Bone marrow (tissue), 2 donors: ENCODE results near the gene RNF157.
A peak's percentile ranks its signal among the peaks of the same experiment; 100 is the strongest.
"Not testable (repeated sequence)": the region's sequence is repeated elsewhere in the genome, so short reads cannot be mapped to it uniquely, and the experiment has no call there.

Experiments
- DNase-seq, 2 donors: peaks; one replicate each; lab custom pipeline; 2025; lab: John Stamatoyannopoulos, UW

Gene RNF157

DNA sequence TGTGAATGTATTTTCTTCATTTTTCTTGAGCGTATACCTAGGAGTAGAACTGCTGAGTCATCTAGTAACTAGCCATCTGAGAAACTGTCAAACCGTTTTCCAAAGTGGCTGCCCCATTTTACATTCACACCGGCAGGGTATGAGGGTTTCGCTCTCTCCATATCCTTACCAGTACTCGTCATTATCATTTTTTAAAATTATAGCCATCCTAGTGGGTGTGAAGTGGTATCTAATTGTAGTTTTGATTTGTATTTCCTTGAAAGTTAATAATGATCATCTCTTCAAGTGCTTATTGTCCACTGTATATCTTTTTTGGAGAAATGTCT lies 6.0 kb downstream of the RNF157 start:
- DNase-seq = no peak

DNA sequence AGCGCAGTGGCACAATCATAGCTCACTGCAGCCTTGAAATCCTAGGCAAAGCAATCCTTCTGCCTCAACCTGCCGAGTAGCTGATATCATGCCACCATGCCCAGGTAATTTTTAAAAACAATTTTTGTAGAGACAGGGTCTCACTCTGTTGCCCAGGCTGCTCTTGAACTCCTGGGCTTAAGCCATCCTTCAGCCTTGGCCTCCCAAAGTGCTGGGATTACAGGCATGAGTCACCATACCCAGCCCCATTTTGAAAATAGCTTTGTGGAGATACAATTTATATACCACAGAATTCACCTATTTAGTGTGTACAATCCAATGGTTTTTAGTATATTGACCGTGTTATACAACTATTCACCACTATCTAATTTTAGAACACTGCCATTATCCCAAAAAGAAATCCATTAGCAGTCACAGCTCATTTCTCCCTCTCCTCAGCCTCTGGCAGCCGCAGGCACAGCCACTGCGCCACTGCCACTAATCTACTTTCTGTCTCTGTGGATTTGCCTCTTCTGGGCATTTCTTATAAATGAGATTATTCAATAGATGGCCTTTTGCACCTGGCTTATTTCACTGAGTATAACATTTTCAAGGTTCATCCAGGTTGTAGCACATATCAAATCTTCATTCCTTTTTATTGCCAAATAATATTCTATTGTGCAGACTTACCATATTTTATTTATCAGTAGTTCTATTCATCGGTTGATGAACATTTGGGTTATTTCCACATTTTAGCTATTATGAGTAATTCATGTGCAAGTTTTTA lies 6.5 kb downstream of the RNF157 start:
- no peak for DNase-seq

DNA sequence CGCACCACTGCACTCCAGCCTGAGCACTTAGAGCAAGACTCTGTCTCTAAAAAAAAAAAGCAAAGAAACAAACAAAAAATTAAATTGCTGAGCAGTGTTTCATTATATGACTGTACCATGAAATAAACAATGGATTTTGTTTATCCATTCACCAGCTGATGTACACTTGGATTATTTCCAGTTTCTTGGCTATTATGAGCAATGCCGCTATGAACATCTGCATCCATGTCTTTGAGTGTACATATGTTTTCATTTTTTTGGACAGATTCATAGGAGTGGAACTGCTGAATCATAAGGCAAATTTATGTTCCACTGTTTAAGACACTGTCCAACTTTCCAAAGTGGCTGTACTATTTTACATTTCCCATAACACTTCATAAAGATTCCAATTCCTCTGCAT lies 8.0 kb downstream of the RNF157 start:
- no peak for DNase-seq

DNA sequence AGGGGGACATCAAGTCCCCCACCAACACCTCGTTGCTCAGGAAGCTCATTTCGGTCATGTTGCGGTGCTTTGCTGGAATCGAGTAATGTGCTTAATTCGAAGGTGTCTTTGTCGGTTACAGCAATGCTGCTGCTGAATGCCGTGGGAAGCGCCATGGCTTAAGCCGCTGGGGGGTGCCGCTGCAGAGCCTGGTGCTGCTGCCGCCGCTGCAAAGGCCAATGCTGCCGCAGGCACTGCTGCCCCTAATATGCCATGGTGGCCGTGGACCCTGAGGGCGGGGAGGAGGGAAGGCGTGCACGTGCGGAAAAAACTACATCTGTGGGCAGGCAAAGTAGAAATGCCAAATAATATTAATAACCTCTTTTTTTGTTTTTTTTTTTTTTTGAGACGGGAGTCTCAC lies 13.5 kb downstream of the RNF157 start:
- not testable (repeated sequence) for DNase-seq

DNA sequence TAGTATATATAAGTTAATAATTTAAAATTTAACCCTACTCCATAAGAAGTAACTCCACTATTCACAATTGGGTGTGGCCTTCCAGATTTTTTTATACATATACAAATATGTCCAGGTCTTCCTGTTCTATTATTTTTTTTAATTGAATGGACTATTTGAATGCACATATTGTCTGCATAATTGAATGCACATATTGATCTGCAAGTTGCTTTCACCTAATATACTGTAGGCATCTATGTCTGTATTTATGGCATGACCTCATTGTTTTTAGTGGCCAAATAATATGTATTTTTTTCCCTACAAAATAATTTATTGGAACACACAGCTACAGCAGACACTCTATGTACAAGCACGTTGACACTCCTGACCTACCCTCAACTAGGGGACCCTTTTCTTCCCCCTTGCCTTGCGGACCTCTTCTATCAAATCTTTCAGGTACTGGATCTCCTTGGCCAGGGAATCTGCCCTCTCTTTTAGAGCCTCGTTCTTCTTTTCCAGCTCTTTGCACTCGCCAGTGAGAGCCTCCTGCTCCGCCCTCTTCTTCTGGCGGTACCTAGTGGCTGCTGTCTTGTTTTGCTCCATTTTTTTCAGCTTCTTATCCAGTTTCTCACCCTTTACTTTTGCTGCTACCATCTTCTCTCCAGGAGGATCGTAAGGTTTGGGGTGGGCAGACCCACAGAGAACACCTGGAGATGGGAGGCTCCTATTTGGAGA lies 14.8 kb downstream of the RNF157 start:
- not testable (repeated sequence) for DNase-seq

DNA sequence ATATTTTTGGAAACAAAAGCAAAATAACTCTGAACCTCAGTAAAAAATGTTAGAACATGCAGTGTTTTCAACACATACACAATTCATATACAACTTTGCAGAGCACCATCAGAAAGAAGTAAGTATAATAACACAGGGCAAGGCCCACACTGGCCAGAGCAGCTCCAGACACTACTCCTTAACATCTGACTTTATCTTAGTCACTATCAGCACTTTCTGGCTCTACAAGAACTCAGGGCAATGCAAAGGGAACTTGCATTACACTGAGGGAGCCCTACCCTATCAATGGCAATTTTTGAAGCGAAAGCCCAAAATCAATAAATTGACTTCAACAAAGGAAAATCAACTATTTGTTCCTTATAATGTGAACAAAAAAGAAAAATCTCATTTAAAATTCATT lies 16.5 kb downstream of the RNF157 start:
- DNase-seq = no peak

DNA sequence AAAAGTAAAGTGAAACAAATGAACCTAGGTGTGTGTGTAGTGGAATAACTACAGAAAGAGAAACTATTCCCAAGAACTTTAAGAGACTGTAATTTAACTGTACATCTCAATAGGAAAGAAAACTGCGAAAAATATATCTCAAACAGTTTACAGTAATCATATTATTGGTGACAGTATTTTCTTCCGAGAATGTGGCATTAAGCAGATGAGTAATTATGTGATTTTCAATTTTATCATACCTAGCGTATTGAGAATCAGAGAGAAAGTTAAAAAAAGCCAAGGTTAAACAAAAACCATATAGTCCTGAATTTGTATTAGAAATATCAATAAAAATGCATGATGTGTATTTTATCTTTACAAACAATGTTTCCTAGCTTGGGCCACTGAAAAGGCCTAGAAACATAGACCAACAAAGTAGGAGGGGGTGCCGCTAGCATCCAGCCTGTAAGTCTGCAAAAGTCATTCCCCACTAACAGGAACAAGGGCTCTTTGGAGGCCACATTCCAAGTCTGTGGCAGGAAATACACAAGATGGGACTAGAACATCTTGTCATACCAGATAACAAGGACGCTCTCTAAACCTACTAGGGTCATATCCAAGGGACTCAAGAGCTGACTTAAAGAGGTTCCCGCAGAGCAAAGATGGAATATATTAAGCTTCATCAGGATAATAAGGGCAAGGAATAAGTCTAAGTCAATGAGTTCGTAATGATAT lies 20.5 kb downstream of the RNF157 start:
- DNase-seq = no peak

DNA sequence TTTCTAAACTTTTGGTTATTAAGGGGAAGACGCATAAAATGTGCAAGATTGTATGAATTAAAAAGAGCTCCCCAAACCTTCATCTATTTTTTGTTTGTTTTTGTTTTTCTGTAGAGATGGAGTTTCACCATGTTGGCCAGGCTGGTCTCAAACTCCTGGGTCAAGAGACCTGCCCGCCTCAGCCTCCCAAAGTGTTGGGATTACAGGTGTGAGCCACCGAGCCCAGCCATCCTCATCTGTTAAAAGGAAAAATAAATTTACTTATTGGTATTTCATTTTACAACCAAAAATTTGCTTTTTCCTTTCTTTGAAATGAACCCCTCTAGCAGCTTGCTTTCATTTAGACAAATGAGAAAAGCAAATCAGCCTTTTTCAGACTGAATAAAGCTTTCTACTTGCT lies 23.2 kb downstream of the RNF157 start:
- no peak for DNase-seq

DNA sequence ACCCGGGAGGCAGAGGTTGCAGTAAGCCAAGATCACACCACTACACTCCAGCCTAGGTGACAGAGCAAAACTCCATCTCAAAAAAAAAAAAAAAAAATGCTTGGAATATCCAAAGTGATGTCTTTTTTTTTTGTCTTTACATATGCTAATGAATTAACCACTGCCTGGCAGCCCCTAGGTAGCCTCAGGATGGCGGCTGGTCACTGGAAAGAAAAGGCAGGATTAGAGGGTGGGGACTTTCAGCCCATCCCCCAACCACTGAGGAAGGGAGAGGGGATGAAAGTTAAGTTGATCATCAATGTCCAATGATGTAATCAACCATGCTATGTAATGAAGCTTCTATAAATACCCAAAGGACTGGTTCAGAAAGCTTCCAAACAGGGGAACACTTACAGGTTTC lies 26.8 kb downstream of the RNF157 start:
- DNase-seq = no peak

DNA sequence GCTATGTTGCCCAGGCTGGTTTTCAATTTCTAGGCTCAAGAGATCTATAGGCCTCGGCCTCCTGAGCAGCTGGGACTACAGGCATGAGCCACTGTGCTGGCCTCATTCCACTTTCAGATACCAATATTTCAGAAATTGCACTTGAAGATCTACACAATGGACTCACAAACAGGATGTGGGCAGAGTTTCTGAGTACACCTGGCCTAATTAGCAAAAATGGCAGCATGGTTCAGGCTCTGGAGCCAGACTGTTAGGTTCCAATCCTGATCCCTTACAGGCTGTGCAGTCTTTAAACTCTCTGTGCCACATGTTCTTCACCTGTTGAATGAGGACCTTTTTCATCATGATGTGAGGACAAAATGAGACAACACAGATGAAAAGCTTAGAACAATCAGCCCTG lies 32.2 kb downstream of the RNF157 start:
- no peak for DNase-seq

DNA sequence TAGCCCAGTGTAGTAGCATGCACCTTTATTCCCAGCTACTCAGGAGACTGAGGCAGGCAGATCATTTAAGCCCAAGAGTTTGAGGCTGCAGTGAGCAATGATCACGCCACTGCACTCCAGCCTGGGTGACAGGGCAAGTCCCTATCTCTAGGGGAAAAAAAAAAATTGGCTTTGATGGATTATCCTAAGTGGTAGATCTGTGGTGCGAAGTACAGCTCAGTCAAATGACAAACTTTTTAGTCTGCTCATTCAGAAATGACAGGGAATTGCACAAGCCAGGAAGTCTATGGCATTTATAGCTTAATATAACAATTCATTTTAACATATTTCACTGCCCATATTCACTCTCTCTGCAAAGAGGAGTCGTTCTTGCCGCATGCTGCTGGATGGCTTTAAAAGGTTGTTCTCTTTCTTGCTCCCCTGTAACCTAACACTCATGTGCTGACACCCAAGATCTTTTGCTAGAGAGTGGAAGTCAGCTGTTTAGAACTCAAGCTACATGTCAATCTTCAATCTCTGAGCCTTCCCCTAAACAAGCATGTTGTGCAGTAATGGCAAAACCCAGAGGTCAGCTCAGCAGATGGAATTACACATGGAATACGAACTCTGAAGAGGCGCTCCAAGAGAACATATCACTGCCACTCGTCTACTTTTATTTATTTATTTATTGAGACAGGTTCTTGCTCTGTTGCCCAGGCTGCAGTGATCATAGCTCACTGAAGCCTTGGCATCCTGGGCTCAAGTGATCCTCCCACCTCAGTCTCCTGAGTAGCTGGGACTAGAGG lies 32.8 kb downstream of the RNF157 start:
- no peak for DNase-seq

DNA sequence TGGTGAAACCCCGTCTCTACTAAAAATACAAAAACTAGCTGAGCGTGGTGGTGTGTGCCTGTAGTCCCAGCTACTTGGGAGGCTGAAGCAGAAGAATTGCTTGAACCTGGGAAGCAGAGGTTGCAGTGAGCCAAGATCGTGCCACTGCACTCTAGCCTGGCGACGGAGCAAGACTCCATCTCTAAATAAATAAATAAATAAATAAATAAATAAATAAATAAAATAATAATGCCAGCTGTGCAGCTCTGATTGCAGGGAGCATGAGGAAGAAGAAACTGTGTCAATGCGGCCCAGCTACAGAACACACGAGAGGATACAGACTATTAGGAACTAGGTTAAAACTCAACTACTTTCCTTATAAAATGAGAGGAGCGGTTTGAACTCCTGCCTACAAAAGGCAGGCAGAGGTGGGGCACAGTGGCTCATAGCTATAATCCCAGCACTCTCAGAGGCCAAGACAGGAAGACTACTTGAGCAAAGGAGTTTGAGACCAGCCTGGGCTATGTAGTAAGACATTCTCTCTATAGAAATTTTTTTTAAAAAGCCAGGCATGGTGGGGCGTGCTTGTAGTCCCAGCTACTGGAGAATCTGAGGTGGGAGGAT lies 34.6 kb downstream of the RNF157 start:
- DNase-seq = not testable (repeated sequence)

DNA sequence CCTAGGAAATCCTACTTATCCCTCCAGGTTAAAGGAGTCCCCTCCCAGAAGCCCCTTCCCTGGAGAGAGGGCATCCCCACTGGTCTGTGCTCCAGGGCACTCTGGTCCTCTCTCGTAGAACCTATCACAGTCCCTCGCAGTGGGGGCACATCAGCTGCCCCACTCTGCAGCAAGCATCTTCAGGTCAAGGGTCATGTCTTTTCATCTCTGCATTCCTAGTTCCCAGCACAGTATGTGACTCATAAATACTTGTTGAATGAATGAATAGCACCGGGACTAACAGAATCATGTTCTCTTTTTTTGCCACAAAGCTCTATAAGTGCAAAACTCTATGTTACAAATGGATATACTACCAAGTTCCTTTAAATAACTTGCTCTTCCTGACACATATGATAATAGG lies 36.0 kb downstream of the RNF157 start:
- DNase-seq = no peak

DNA sequence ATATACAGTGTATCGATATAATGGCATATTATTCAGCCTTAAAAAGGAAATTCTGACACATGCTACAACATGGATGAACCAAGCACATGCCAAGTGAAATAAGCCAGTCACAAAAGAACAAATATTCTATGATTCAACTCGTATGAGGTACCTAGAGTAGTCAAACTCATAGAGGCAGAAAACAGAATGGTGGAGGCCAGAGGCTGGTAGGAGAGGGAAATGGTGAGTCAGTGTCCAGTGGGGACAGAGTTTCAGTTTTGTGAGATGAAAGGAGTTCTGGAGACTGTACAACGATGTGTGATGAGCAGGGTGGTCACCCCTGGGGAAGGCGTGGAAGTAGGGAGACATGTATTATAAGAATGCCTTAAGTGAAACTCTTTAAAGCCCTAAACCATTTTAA lies 39.9 kb downstream of the RNF157 start:
- DNase-seq = no peak

DNA sequence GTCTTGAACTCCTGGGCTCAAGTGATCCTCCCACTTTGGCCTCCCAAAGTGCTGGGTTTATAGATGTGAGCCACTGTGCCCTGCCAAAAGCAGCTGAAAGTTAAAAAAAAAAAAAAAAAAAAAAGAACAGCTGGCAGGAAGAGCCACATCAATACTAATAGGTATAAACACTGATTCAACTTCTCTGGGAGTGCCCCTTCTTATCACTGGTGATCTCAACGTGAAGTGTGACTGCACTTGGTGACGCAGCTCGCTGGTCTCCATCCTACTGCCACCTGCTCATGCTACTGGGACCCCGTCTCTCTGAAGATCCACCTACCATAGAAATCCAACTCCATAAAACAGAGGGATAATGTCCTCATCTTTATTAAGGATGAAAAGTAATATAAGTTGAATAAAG lies 40.8 kb downstream of the RNF157 start:
- no peak for DNase-seq

DNA sequence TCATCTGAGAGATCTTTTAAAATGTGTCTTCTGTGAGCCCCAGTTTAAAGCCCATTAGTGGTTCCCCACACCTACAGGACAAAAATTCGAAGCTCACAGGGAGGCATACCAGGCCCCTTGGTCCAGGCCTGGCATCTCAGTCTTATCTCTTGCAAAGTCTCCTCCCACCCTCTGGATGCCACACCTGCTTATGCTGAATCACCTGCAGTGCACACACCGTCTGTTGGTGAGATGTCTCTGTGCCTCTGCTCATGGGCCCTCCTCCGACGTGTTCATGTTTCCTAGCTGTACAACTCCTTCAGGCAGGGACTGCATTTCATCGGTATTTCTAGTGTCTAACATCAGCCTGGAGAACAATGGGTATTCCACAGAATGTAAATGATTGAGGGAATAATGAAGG lies 41.6 kb downstream of the RNF157 start:
- no peak for DNase-seq

DNA sequence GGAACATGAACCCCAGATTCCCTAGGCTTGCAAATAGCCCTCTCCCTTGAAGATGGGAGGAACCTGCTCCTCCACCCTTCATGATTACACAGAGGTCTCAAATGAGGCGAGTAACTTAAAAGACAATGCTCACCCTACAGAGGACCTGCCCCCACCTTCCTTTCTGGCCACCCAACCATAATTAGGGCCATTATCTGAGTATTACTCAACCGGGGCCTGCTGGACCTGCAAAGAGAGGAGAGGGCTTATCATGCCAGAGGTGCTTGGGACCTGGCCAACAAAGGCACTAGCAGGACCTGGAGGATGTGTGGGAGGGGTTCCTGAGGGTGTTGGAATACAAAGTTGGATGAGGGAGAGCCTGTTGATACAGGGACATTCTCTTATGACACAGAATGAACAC lies 42.4 kb downstream of the RNF157 start:
- DNase-seq = no peak

DNA sequence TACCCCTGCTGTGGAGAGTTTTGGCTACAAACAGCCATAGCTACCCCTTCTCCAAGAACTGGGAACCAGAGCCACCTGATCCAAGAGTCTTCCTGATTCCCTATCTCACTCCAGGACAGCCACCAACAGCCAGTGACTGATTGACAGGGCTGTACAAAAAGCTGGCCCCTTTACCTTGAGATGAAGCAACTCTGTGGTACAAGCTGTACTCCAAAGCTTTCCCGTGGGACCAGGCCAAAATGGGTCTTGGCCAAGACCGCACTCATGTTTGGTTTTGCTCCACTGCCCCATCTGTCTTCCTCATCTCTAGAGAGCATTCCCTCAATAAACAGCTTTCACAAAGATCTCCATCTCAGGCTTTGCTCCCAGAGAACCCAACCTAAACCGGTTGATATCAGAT lies 43.6 kb downstream of the RNF157 start:
- no peak for DNase-seq

DNA sequence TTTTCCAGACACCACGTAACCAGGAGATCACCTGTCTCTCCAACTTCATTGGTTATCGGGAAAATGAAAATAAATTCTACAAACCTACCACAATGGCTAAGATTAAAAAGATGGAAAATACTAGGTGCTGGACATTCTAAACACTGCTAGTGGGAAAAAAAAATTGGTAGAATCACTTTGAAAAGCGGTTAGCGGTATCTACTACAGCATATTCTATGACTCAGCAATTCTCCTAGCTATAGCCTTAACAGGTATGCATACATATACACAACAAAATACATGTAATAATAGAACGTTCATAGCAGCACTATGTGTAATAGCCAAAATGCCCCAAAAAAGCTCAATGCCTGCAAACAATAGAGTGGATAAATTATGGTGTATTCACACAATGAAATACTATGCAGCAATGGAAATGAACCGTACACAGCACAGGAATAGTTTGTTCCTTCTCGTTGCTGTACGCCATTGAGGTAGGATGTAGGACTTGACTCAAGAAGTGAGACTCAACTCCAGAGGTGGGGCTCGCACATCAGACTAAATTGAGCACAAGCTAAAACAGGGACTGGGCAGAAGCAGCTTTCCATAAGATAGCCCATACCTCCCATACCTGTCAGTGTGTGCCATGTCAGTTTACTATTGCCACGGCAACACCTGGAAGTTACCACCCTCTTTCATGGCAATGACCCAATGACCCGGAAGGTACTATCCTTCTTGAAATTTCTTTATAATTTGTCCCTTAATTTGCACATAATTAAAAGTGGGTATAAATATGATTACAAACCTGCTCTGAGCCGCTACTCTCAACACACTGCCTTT lies 44.8 kb downstream of the RNF157 start:
- no peak for DNase-seq

DNA sequence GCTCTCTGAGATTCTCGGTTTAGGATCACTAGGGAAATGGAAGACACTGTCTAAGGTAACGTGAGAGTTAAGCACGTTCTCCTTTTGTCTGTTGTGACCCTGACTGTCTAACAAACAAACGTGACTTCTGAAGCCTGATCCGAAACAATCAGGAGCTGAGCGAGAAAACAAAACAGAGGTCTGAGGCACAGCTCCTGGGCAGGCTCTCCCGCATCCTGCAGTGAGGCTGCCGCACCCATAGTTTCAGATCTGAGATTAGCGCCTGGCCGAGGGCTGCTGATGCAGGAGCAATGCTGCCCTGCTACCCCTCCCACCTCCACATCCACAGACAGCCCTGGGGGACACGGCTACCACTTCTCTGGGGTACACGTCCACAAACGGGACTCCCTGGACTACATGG lies 46.7 kb downstream of the RNF157 start:
- DNase-seq = no peak

DNA sequence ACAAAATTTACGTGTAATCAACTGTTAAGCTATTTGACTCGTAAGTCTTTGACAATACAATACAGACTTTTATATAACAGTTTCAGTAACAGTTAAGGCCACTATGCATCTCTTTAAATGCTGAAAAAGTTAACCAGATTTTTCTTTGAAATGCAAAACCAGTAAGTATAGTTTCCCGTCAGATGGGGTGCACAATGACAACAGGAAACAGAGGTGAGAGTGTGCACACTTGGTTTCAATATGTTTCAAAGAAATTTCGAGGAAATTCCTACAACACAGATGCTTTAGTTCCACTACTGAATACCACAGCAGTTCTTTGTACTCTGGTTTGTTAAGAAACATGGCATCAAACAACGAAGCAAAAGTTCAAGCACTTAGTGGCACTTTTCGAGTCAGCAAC lies 48.4 kb downstream of the RNF157 start:
- peak in 1 of 2 donors; percentile 39 for DNase-seq
